ENCODE results near the gene PRPSAP2.

- TF ChIP-seq CTCF (IDR thresholded peaks at IDR 0.05; ENCODE audit: low read depth, low read length, poor library complexity, severe bottlenecking) (no peak), EZH2phosphoT487 (IDR thresholded peaks at IDR 0.05; ENCODE audit: borderline replicate concordance, low read length) (no peak)
These were observed 75.4 kb downstream of the PRPSAP2 start for GRCh38 chr17:18933102-18934058.

Data from DOHH2 (cell line).